Measurements from ENCODE around the gene DHRS13. TPM values are rescaled to one million over a fixed set of nuclear protein-coding genes. Genes with fewer than 3 reads are reported as not detected.
"Not testable (repeated sequence)": the region's sequence is repeated elsewhere in the genome, so short reads cannot be mapped to it uniquely, and the experiment has no call there.

DHRS13 gene
- total RNA-seq, 2 donors from 2014 or later = 7.3 to 9.9 TPM

GRCh38 chr17:28878158-28878910, 24.5 kb downstream of the DHRS13 start:
- H3K36me3 ChIP-seq (replicated peaks in 1 of 2; ENCODE audit: insufficient read depth in 1 of 2, low read depth in 2 of 2) = peaks cover 11 to 22% of the 10 kb centered on the region in 2 donors
- H3K27me3 ChIP-seq = no peaks in the 10 kb centered on the region

DNA sequence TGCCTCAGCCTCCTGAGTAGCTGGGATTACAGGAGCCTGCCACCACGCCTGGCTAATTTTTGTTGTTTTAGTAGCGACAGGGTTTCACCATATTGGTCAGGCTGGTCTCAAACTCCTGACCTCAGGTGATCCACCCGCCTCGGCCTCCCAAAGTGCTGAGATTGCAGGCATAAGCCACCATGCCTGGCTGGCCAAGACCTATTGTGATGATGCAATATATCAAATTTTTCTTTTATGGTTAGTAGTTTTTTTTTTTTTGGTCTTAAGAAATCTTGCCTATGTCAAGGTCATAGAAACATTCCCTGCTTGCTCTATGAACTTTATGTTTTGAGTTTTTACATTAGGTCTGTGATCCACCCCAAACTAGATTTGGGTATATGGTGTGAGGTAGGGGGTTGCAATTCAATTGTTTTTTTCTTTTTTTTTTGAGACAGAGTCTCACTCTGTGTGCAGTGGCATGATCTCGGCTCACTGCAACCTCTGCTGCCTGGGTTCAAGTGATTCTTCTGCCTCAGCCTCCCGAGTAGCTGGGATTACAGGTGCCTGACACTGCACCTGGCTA, 25.6 kb downstream of the DHRS13 start:
- H3K27me3 ChIP-seq; intact Hi-C loops (cut with DNase I); ATAC-seq; DNase-seq; H3K4me3 ChIP-seq; H3K4me1 ChIP-seq; H3K27ac ChIP-seq; H3K9me3 ChIP-seq: not testable (repeated sequence)
- peaks cover 11 to 18% of the 10 kb centered on the region in 2 donors for H3K36me3 ChIP-seq (replicated peaks in 1 of 2; ENCODE audit: insufficient read depth in 1 of 2, low read depth in 2 of 2)
- WGBS, 2 donors = 91 to 92% methylated on average over 6 of the region's 6 CpGs

More at GRCh38 chr17:28878158-28878910, 24.5 kb downstream of the DHRS13 start:
- no peak for TF ChIP-seq POLR2A (IDR thresholded peaks at IDR 0.05)
- TF ChIP-seq, protein P1, sequence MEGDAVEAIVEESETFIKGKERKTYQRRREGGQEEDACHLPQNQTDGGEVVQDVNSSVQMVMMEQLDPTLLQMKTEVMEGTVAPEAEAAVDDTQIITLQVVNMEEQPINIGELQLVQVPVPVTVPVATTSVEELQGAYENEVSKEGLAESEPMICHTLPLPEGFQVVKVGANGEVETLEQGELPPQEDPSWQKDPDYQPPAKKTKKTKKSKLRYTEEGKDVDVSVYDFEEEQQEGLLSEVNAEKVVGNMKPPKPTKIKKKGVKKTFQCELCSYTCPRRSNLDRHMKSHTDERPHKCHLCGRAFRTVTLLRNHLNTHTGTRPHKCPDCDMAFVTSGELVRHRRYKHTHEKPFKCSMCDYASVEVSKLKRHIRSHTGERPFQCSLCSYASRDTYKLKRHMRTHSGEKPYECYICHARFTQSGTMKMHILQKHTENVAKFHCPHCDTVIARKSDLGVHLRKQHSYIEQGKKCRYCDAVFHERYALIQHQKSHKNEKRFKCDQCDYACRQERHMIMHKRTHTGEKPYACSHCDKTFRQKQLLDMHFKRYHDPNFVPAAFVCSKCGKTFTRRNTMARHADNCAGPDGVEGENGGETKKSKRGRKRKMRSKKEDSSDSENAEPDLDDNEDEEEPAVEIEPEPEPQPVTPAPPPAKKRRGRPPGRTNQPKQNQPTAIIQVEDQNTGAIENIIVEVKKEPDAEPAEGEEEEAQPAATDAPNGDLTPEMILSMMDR (IDR thresholded peaks at IDR 0.05) = no peak
- no peaks in the 10 kb centered on the region for H3K4me1 ChIP-seq
- no peak overlapping the region for H3K27ac ChIP-seq
- H3K4me3 ChIP-seq = no peak overlapping the region
- intact Hi-C loops (cut with DNase I) = no loop called here
- 87 to 88% methylated on average over 2 of the region's 2 CpGs for WGBS, 2 donors
- H3K9me3 ChIP-seq = no peaks in the 10 kb centered on the region
- DNase-seq = no peak
- no peak for ATAC-seq

GRCh38 chr17:28875848-28876550, 26.9 kb downstream of the DHRS13 start:
- DNase-seq (no peak), ATAC-seq (no peak)
- TF ChIP-seq, protein P1 (IDR thresholded peaks at IDR 0.05) = no peak
- TF ChIP-seq POLR2A (IDR thresholded peaks at IDR 0.05) = no peak
- H3K27ac ChIP-seq = no peak overlapping the region
- H3K27me3 ChIP-seq = no peaks in the 10 kb centered on the region
- intact Hi-C loops (cut with DNase I) = no loop called here
- peaks cover 2 to 7% of the 10 kb centered on the region in 2 donors for H3K36me3 ChIP-seq (replicated peaks in 1 of 2; ENCODE audit: insufficient read depth in 1 of 2, low read depth in 2 of 2)
- no peak overlapping the region for H3K4me3 ChIP-seq
- 13 to 26% methylated on average over 1 of the region's 1 CpG for WGBS, 2 donors
- no peaks in the 10 kb centered on the region for H3K9me3 ChIP-seq
- H3K4me1 ChIP-seq = no peaks in the 10 kb centered on the region

DNA sequence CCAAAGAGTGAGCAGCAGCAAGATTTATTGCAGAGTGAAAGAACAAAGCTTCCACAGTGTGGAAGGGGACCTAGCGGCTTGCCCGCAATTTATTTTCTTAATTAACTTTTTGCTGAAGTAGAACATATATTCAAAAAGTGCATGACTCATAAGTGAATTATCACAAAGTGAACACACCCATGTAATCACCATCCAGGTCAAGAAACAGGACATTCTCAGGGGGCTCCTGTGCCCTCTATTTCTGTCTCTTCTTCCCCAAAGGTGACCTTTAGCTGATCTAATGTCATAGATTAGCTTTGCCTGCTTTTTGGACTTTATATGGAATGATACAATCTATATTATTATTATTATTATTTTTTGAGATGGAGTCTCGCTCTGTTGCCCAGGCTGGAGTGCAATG, 28.1 kb downstream of the DHRS13 start:
- Histone ChIP-seq H3K27ac (no peak overlapping the region), H3K9me3 (no peaks in the 10 kb centered on the region), H3K4me3 (no peak overlapping the region), H3K27me3 (no peaks in the 10 kb centered on the region), H3K4me1 (no peaks in the 10 kb centered on the region), H3K36me3 (replicated peaks in 1 of 2; ENCODE audit: insufficient read depth in 1 of 2, low read depth in 2 of 2) (peaks cover 0 to under 1% of the 10 kb centered on the region in 2 donors)
- intact Hi-C loops (cut with DNase I) = no loop called here
- WGBS, 2 donors = 69 to 77% methylated on average over 3 of the region's 3 CpGs
- ATAC-seq (no peak), DNase-seq (no peak)
- TF ChIP-seq, protein P1 (IDR thresholded peaks at IDR 0.05) = no peak
- TF ChIP-seq POLR2A (IDR thresholded peaks at IDR 0.05) = no peak

DNA sequence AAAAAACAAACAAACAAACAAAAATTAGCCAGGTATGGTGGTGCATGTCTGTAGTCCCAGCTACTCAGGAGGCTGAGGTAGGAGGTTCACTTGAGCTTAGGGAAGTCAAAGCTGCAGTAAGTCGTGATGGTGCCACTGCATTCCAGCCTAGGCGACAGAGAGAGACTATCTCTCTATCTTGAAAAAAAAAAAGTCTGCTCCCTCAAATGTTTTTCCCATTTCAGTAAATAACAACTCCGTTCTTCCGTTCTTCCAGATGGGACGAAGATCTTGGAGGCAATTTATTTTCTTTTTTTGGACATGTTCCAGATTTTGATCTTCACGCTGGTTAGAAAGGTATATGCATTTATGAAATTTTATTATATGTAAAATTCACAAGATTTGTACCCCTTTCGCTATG, 29.0 kb downstream of the DHRS13 start:
- no peaks in the 10 kb centered on the region for H3K27me3 ChIP-seq
- 82 to 85% methylated on average over 7 of the region's 7 CpGs for WGBS, 2 donors
- ATAC-seq (no peak), DNase-seq (no peak)
- intact Hi-C loops (cut with DNase I) = no loop called here
- no peak overlapping the region for H3K27ac ChIP-seq
- H3K4me3 ChIP-seq = no peak overlapping the region
- no peaks in the 10 kb centered on the region for H3K36me3 ChIP-seq (replicated peaks in 1 of 2; ENCODE audit: insufficient read depth in 1 of 2, low read depth in 2 of 2)
- no peaks in the 10 kb centered on the region for H3K9me3 ChIP-seq
- no peaks in the 10 kb centered on the region for H3K4me1 ChIP-seq
- TF ChIP-seq, protein P1 (IDR thresholded peaks at IDR 0.05) = no peak
- no peak for TF ChIP-seq POLR2A (IDR thresholded peaks at IDR 0.05)
